ENCODE data around the gene CPXM1. TPM values are rescaled to one million over a fixed set of nuclear protein-coding genes. Genes with fewer than 3 reads are reported as not detected.
A peak's percentile ranks its signal among the peaks of the same experiment; 100 is the strongest.

CPXM1 gene
- total RNA-seq, 1 donor from 2014 or later, result 1.7 TPM

- no peak for ATAC-seq
- intact Hi-C loops (cut with micrococcal nuclease), result no loop called here
These were observed 46.9 kb downstream of the CPXM1 start for GRCh38 chr20:2753461-2754040.

GRCh38 chr20:2752567-2753460 lies 47.6 kb downstream of the CPXM1 start:
- intact Hi-C loops (cut with micrococcal nuclease), result no loop called here
- DNase-seq (peak; percentile 48), ATAC-seq (no peak)

More at GRCh38 chr20:2753461-2754040, 46.9 kb downstream of the CPXM1 start:
- DNase-seq, result no peak

- ATAC-seq, result peak; percentile 39
- intact Hi-C loops (cut with micrococcal nuclease), result no loop called here
- DNase-seq, result peak; percentile 58
These were observed 48.4 kb downstream of the CPXM1 start for GRCh38 chr20:2751878-2752566.

GRCh38 chr20:2751347-2751877 lies 49.0 kb downstream of the CPXM1 start:
- ATAC-seq, result no peak
- no peak for DNase-seq
- intact Hi-C loops (cut with micrococcal nuclease), result no loop called here

- intact Hi-C loops (cut with micrococcal nuclease), result no loop called here
- DNase-seq (peak; percentile 45), ATAC-seq (peak; percentile 61)
These were observed 49.8 kb downstream of the CPXM1 start for GRCh38 chr20:2750491-2751251.

- DNase-seq (no peak), ATAC-seq (no peak)
- intact Hi-C loops (cut with micrococcal nuclease), result no loop called here
These were observed 50.4 kb downstream of the CPXM1 start for GRCh38 chr20:2749951-2750490.

- intact Hi-C loops (cut with micrococcal nuclease), result no loop called here
- ATAC-seq (no peak), DNase-seq (no peak)
These were observed 51.0 kb downstream of the CPXM1 start for GRCh38 chr20:2749343-2749950.

GRCh38 chr20:2748551-2749342 lies 51.7 kb downstream of the CPXM1 start:
- no peak for DNase-seq
- no peak for ATAC-seq
- intact Hi-C loops (cut with micrococcal nuclease), result no loop called here

- no peak for ATAC-seq
- DNase-seq, result no peak
- intact Hi-C loops (cut with micrococcal nuclease), result no loop called here
These were observed 52.7 kb downstream of the CPXM1 start for GRCh38 chr20:2747676-2748235.

GRCh38 chr20:2746636-2747265 lies 53.7 kb downstream of the CPXM1 start:
- ATAC-seq, result no peak
- intact Hi-C loops (cut with micrococcal nuclease), result no loop called here
- DNase-seq, result no peak

- ATAC-seq (no peak), DNase-seq (no peak)
- intact Hi-C loops (cut with micrococcal nuclease), result no loop called here
These were observed 54.3 kb downstream of the CPXM1 start for GRCh38 chr20:2745936-2746635.

- no peak for DNase-seq
- intact Hi-C loops (cut with micrococcal nuclease), result no loop called here
- no peak for ATAC-seq
These were observed 55.1 kb downstream of the CPXM1 start for GRCh38 chr20:2745060-2745910.

All from left ventricle myocardium superior (tissue), 1 donor.